NCI-H2081 treated with DMSO at 0.1 percent for 48 hours (cell line): ENCODE data around the gene KRTAP10-3.
A peak's percentile ranks its signal among the peaks of the same experiment; 100 is the strongest.

Experiments
- DNase-seq: peaks from one replicate; lab custom pipeline; 2025; lab: John Stamatoyannopoulos, UW

KRTAP10-3 gene

GRCh38 chr21:44527983-44528633 lies 30.5 kb downstream of the KRTAP10-3 start:
- no peak for DNase-seq

- no peak for DNase-seq
These were observed 31.2 kb downstream of the KRTAP10-3 start for GRCh38 chr21:44527156-44527982.

GRCh38 chr21:44526096-44526997 lies 32.2 kb downstream of the KRTAP10-3 start:
- DNase-seq, result no peak

- no peak for DNase-seq
These were observed 33.1 kb downstream of the KRTAP10-3 start for GRCh38 chr21:44525391-44526095.

- DNase-seq, result no peak
These were observed 33.9 kb downstream of the KRTAP10-3 start for GRCh38 chr21:44524414-44525371.

- DNase-seq, result no peak
These were observed 34.8 kb downstream of the KRTAP10-3 start for GRCh38 chr21:44523567-44524413.

- DNase-seq, result no peak
These were observed 35.8 kb downstream of the KRTAP10-3 start for GRCh38 chr21:44522753-44523204.

GRCh38 chr21:44521928-44522752 lies 36.5 kb downstream of the KRTAP10-3 start:
- DNase-seq, result no peak

- no peak for DNase-seq
These were observed 37.2 kb downstream of the KRTAP10-3 start for GRCh38 chr21:44521301-44521927.

- no peak for DNase-seq
These were observed 38.0 kb downstream of the KRTAP10-3 start for GRCh38 chr21:44520326-44521300.

- DNase-seq, result no peak
These were observed 39.0 kb downstream of the KRTAP10-3 start for GRCh38 chr21:44519346-44520325.

GRCh38 chr21:44518686-44519085 lies 39.9 kb downstream of the KRTAP10-3 start:
- no peak for DNase-seq

- DNase-seq, result peak; percentile 0
These were observed 41.3 kb downstream of the KRTAP10-3 start for GRCh38 chr21:44517175-44517899.

- no peak for DNase-seq
These were observed 41.8 kb downstream of the KRTAP10-3 start for GRCh38 chr21:44516828-44517174.

- no peak for DNase-seq
These were observed 42.3 kb downstream of the KRTAP10-3 start for GRCh38 chr21:44516342-44516741.
